GM18502 (cell line): Measurements from ENCODE around the gene CRB2.

Source experiments
- ATAC-seq: cut with Tn5 transposase; IDR thresholded peaks from one replicate; pipeline ENCODE4 v1.9.1; 2021; ENCODE audit warnings: mild to moderate bottlenecking; ENCODE audit not compliant: unreplicated experiment, poor library complexity

Gene CRB2

GRCh38 chr9:123355761-123356431 is at the start of gene CRB2:
Gene CRB2 (plus strand): TSS chr9:123356197. CDS start chr9:123356261, 64 bp downstream.
- no peak for ATAC-seq

DNA sequence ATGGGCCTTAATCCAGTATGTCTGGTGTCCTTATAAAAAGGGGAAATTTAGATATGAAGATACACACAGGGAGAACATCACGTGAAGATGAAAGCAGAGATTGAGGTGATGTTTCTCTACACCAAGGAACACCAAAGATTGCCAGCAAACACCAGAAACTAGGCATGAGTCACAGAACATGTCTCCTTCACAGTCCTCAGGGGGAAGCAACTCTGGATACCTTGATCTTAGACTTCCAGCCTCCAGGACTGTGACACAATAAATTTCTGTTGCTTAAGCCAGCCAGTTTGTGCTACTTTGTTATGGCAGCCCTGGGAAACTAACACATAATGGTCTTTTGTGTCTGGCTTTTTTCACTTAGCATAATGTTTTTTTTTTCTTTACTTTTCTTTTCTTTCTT is 46.4 kb upstream of the CRB2 start:
- no peak for ATAC-seq

- no peak for ATAC-seq
Measured at GRCh38 chr9:123310551-123311249, 45.3 kb upstream of the CRB2 start.

GRCh38 chr9:123311250-123311752 is 44.7 kb upstream of the CRB2 start:
- ATAC-seq, result no peak

DNA sequence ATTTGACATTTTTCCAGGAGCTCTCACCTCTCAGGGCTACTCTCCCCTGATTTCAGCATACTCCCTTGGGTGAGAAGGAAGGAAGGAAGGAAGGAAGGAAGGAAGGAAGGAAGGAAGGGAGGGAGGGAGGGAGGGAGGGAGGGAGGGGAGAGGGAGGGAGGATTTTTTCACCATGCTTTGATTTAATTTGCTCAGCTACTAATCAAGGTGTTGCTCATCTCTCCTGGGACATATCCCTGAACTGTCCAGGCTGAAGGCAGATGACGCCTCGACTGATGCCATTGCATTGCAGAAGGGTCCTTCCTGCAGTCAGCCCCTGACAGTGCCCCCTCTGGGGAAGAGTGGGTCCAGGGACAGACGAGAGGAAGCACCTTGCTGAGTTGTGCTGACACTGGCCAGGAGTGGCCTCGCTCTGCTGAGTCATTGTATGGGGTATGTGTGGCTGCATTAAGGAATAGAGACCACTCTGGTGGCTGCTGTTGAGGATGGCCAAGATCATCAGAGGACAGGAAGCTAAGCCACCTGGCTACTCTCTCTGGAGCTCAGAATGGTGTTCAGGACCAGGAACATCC is 43.6 kb upstream of the CRB2 start:
- no peak for ATAC-seq

- ATAC-seq, result no peak
Measured at GRCh38 chr9:123314617-123315016, 41.4 kb upstream of the CRB2 start.

DNA sequence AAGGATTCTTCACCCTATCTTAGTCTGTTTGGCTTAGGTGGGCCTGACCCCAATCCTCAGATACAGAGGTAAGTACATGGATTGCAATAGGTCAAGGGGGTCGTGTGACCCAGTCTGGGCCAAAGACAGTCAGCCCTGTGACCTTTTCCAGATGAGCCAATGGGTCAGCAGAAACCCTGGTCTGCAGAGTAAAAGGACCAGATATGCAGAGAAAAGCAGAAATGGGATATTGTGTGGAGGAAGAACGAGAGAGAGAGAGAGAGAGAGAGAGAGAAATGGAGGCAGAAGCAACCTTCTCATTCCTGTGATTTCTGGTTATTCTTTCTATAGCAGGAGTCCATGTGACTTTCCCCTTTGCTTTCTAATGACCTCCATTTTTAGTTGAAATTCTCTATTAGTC is 40.4 kb upstream of the CRB2 start:
- ATAC-seq, result no peak

DNA sequence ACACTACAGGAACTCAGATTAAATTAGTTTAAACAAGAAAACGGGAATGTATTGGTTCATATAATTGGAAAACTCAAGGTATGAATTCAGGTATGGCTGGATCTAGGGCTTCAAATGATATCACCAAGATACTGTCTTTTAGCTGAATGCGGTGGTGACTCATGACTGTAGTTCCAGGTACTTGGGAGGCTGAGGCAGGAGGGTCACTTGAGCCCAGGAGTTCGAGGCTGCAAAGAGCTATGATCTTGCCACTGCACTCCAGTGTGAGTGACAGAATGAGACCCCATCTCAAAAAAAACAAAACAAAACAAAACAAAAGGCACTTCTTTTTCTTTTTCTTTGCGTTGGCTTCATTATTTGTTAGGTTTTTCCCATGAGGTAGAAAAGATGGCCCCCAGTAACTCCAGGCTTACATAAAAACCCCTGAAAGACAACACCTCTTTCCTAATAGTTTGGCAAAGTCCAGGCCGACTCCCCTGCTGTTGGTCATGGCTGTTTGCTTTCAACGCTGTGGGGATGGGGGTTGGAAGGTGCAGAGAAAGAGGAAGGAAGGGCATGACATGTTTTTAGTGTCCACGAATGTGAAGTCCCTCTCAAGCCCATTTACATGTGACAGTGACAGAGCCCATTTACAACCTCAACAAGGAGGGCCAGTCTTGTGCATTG is 39.8 kb upstream of the CRB2 start:
- no peak for ATAC-seq

- peak; percentile 58 for ATAC-seq
Measured at GRCh38 chr9:123318202-123318601, 37.8 kb upstream of the CRB2 start.

DNA sequence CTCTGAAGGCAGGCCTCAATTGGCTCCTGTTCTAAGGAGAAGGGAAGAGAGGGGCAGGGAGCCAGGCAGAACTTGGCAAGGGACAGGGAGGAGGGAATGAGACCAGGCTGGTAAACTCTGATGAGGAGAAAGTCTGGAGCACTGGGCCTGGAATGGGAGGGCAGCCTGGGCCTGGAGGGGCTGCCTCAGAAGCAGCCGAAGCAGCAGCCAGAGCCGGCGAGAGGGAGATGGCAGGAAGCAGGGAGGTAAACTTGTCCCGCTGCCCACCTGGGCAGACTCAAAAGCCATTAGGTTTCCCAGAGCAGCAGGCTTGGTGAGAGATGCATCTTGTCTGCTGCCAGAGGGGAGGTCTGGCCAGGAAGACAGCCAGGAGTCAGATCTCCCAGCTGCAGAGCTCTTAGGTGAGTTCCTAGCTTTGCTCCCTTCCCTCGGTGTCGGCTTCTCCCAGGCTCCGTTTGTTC is 37.0 kb upstream of the CRB2 start:
- ATAC-seq, result no peak

DNA sequence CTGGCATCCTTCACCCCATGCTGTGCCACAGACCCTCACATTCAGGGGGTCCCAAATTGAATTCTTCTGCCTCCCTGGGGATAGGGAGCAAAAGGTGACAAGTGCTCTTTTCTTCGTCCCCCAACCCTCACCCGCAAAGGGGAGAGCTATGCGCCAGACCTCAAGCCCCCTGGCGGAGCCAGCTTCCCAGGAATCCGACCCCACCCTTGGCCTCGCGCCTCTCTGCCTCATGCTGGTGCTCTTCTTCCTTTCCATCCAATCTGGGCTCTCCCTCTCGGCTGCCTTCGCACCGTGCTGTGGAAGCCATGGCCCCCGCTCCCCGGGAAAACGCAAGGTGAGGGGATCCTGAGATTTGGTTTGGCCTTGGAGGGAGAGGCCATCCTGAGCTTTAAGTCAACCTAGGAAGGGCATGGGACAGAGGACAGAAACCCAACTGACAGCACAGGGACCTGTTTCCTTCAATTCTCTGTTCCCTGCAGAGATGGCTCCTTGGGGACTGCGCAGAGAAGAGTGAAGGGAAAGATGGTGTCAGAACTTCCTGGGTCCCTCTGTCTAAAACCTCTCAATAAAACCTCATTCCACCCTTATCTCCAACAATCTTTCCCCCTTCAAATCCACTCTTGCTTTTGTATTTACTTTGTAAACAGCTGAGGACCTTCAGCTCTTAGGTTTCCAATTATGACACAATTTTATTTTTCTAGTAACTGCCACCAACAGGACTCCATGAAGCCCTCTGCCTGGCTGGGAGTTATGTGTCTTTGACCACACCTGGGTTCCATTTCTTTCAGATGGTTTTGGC is 36.3 kb upstream of the CRB2 start:
- no peak for ATAC-seq

DNA sequence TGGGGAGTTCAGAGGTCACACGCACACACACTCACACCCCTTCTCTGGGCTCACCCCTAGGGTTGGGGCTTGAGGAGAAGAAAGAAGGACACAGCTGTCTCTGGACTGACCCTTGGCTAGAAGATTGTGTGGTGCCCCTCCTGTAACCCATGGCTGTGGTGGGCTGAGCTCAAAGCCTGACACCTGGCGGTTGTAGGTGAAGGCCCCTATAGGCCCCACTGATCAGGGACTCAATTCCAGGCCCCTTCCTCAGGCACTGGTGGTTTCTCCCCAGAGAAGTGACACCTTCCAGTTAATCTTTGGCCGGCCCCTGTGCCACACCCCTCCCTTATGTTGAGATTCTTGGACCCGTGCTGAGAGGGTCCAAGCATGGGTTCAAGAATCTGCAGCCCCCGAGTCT is 35.2 kb upstream of the CRB2 start:
- no peak for ATAC-seq

DNA sequence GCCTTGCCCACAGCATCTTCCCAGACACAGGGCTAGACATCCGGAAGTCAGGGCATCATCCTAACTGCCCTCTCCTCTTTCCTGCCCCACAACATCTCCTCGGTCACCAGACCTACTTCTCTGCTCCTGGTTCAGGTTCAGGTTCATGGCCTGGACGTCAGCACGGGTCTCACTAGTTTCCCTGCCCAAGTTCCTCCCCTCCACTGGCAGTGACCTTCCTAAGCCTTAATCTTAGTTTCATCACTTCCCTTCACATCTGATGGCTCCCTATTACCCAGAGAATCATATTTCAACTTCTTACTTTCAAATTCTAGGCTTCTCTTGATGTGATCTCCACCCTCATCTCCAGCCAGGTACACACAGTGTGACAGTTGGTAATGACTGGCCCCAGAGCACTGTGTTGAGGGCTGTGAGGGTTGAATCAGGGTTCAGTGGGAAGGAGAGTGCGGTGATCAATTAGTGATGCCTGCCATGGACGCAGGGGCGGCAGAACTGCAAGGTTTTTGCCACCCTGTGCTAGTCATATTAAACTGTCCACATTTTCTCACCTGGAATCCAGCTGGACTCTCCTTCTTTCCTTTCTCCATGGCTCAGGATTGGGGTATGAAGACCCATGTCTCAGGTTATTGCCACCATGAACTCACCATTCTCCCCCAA is 34.3 kb upstream of the CRB2 start:
- ATAC-seq, result no peak

DNA sequence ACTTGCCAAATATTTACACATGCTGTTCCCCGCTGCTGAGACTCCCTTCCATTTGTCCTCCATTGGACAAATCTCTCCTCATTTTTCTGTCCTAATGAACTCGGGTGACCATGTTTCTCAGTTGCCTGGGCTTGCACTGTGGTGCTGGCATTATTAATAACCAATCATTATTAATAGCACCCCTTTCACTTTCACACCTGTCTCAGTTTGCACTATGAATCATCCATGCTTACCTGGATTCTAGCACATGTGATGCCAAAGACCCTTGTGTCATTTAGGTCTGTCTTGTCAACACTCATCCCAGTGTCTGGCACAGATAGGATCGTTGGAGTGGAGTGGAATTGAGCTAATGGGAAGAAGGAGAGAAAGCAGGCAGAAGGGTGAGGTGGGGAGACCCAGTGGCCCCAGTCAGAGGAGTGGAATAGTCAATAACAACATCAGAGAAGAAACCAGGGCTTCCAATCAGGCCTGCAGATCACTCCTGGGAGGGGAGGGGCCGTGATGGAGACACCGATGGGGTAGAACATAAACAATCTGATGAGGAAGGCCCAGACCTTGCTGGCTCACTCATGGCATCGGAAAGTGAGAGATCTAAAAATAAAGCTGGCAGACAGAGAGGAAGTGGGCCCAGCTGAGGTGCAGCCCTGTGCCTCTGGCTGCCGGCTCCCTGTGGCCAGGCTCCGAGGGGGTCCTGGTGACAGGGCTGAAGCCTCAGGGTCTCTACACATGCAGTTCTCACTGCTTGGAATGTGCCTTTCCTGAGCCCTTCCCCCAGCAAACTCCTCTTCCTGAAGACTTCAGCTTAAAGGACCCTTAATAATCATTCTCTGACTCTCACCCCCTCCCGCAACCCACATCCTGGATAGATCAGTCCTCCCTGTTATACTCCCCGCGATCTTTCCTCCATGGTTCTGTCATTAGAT is 33.5 kb upstream of the CRB2 start:
- peak; percentile 48 for ATAC-seq

DNA sequence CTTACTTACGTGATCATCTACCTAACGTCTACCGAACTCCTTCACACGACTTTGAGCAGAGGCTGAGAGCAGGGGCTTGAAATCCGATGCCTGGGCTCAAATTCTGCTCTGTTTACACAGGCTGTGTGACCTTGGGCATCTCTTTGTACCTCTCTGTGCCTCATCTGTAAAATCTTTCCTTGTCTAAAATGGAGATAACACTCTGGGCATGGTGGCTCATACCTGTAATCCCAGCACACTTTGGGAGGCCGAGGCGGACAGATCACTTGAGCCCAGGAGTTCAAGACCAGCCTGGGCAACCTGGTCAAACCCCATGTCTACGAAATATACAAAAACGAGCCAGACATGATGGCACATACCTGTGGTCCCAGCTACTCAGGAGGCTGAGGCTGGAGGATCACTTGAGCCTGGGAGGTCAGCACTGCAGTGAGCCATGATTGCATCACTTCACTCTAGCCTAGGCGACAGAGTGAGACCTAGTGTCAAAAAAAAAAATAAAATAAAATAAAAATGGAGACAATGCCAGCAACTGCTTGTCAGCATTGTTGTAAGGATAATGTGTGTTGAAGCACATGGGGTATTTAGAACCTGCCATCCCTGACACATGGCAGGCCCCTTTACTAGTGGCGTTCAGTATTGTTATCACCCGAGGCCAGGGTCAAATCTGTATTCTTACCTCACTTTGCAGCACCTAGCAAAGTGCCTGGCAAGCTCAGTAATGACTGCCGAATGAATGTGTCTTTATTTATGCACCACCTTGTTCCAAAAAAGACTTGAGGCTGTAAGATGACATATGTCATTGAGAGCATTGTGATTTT is 32.6 kb upstream of the CRB2 start:
- ATAC-seq, result no peak

- ATAC-seq, result no peak
Measured at GRCh38 chr9:123324767-123325183, 31.2 kb upstream of the CRB2 start.

GRCh38 chr9:123326187-123326586 is 29.8 kb upstream of the CRB2 start:
- ATAC-seq, result no peak

DNA sequence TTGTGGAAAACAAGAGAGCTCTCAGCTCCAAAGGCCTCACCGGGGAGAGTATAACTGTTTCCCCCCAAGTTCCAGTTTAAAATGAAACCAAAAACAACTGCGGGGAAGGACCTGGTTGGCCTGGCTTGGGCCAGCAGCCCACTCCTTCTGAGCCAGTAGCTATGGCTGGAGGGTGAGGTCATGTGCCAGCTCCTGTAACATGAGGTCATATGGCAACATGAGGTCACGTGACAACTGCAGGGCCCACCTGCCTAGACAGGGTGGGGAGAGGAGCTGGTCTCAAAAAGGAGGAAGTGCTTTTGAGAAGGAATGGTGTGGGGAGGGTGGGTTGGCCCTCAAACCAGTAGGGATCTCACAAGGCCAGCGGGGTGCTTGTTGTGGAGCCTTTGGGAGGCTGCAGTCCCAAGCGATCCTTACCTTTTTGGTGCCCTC is 29.3 kb upstream of the CRB2 start:
- no peak for ATAC-seq
